H1 (cell line): Measurements from ENCODE around the gene BEAN1.

ENCODE experiments used
- ATF2 ChIP-seq: IDR thresholded peaks from 2 replicates; pipeline ENCODE4 v1.6.1; 2012; ENCODE audit warnings: low read length, inconsistent platforms
- BRCA1 ChIP-seq: IDR thresholded peaks from 2 replicates; pipeline ENCODE4 v1.6.1; 2012; ENCODE audit warnings: low read depth, low read length, improper control_type of control experiment
- CTCF ChIP-seq, 3 experiments: IDR thresholded peaks; 1 replicate in 2 of 3; 2 replicates in 1 of 3; pipeline versions ENCODE4 v1.5.1 to v1.6.1; 2011; ENCODE audit warnings: low read length in 3 of 3, mild to moderate bottlenecking in 3 of 3, inconsistent platforms in 2 of 3, low read depth in 1 of 3, moderate library complexity in 1 of 3; ENCODE audit not compliant: insufficient read depth in 1 of 3; ENCODE audit errors: control extremely low read depth in 1 of 3
- GABPA ChIP-seq: IDR thresholded peaks from 2 replicates; pipeline ENCODE4 v1.6.1; 2011; ENCODE audit warnings: mild to moderate bottlenecking, low read length, moderate library complexity, borderline replicate concordance; ENCODE audit not compliant: insufficient read depth
- POLR2A ChIP-seq, 2 experiments: IDR thresholded peaks; 1 replicate in 1 of 2; 2 replicates in 1 of 2; pipeline ENCODE4 v1.6.1; 2011; ENCODE audit warnings: low read depth in 2 of 2, low read length in 2 of 2, mild to moderate bottlenecking in 2 of 2; ENCODE audit errors: control extremely low read depth in 1 of 2
- RXRA ChIP-seq: IDR thresholded peaks from 2 replicates; pipeline ENCODE4 v1.6.1; 2011; ENCODE audit warnings: low read depth, mild to moderate bottlenecking, low read length, moderate library complexity; ENCODE audit not compliant: insufficient read depth
- SP2 ChIP-seq: IDR thresholded peaks from 2 replicates; pipeline ENCODE4 v1.6.1; 2012; ENCODE audit warnings: mild to moderate bottlenecking, low read length, inconsistent platforms
- ZNF274 ChIP-seq: IDR thresholded peaks from 2 replicates; pipeline ENCODE4 v1.7.0; 2012; ENCODE audit warnings: low read length, borderline replicate concordance; ENCODE audit errors: extremely low read depth

GRCh38 chr16:66515596-66516508 is 88.8 kb downstream of the BEAN1 start:
- TF ChIP-seq ATF2 (no peak), POLR2A (IDR thresholded peaks at IDR 0.05; ENCODE audit: control extremely low read depth in 1 of 2, low read depth in 2 of 2, low read length in 2 of 2) (no peak), SP2 (no peak), BRCA1 (no peak), RXRA (no peak), CTCF (IDR thresholded peaks at IDR 0.05; ENCODE audit: control extremely low read depth in 1 of 3, insufficient read depth in 1 of 3, low read depth in 1 of 3, low read length in 3 of 3) (peak; percentile 51 to 69 (median 67)), ZNF274 (no peak), GABPA (no peak)
